Body of pancreas (tissue), 4 donors: ENCODE results near the gene CAST. TPM values are rescaled to one million over a fixed set of nuclear protein-coding genes. Genes with fewer than 3 reads are reported as not detected.
A peak's percentile ranks its signal among the peaks of the same experiment; 100 is the strongest.

Source experiments
- ATAC-seq: fragments of 150-250 bp; one replicate; pipeline ENCODE4 v1.9.1; 2016
- DNase-seq, 4 donors: peaks; one replicate each; pipeline ENCODE4 v3.0.0-alpha.2; 2019
- H3K27ac ChIP-seq, 4 donors: fragments of 200-600 bp; sonication (generic); 1 replicate in 3 of 4; 2 replicates in 1 of 4; pipeline versions ENCODE4 v1.5.1 to v1.6.1; 2016 to 2019; ENCODE audit warnings: mild to moderate bottlenecking in 1 of 4, mixed read lengths in 1 of 4, moderate library complexity in 1 of 4
- H3K27me3 ChIP-seq, 2 donors: fragments of 200-600 bp; sonication (generic); one replicate each; pipeline ENCODE4 v1.6.0; 2016; ENCODE audit warnings: mild to moderate bottlenecking in 1 of 2
- H3K36me3 ChIP-seq, 2 donors: fragments of 200-600 bp; sonication (generic); replicated peaks in 1 of 2; 2 replicates each; pipeline ENCODE4 v1.5.1; 2016; ENCODE audit warnings: low read depth in 2 of 2; ENCODE audit not compliant: insufficient read depth in 1 of 2
- H3K4me1 ChIP-seq: fragments of 200-600 bp; sonication (generic); one replicate; pipeline ENCODE4 v1.6.0; 2016
- H3K4me3 ChIP-seq, 2 donors: fragments of 200-600 bp; sonication (generic); 1 replicate in 1 of 2; 2 replicates in 1 of 2; pipeline ENCODE4 v1.5.1; 2016 to 2019
- H3K9me3 ChIP-seq, 3 donors: fragments of 200-600 bp; sonication (generic); 1 replicate in 2 of 3; 2 replicates in 1 of 3; pipeline ENCODE4 v1.5.1; 2016
- POLR2A ChIP-seq, 3 donors: fragments of 450-650 bp; IDR thresholded peaks; one replicate each; pipeline ENCODE4 v1.6.1; 2016; ENCODE audit warnings: antibody characterized with exemption in 3 of 3, mild to moderate bottlenecking in 2 of 3
- WGBS, 2 donors: methylation state at CpG; one replicate each; pipeline ENCODE4 v1.1.5; 2017; 5-methylcytosine and 5-hydroxymethylcytosine counted together
- intact Hi-C: fragments of 100-400 bp; cut with DNase I; formaldehyde crosslinking; loops from one replicate; pipeline ENCODE4 v1.15.1; 2023
- total RNA-seq, 2 donors: library from RNA; depleted of rRNA; stranded (reverse); fragments of >200 nt; gene quantifications; one replicate each; pipeline ENCODE4 v1.1.0, GENCODE V29; 2016
- TF ChIP-seq, protein P1 (sequence below), 7 experiments: fragments of 450-650 bp in 4 of 7; fragments of 200-600 bp in 3 of 7; sonication (generic) in 3 of 7; IDR thresholded peaks; one replicate each; pipeline ENCODE4 v1.5.1; 2016 to 2019; ENCODE audit warnings: antibody characterized with exemption in 7 of 7

CAST gene
- total RNA-seq, 2 donors from 2014 or later = 130 to 157 TPM

DNA sequence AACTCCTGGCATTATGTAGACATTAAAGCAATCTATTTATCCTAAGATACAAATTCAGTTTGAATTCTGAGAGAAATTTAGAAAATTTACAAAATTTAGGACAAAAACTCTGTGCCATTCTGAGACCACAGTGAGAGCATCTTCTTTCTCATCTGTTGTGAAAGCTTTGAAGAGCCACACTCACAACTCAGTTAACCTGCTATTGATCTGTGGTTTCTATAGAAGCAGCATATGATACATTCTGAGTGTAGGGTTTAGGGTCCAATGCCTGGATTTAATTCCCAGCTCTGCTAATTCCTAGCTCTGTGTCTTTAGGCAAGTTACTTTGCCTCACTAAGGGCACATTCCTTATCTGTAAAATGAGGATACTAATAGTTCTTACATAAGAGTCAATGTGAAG is 21.6 kb downstream of the CAST start:
- Histone ChIP-seq H3K4me3 (no peak overlapping the region), H3K4me1 (no peaks in the 10 kb centered on the region), H3K9me3 (no peaks in the 10 kb centered on the region), H3K36me3 (no peaks in the 10 kb centered on the region), H3K27me3 (no peaks in the 10 kb centered on the region), H3K27ac (no peak overlapping the region)
- DNase-seq (no peak), ATAC-seq (no peak)
- intact Hi-C loops = loop anchor here (10.0 kb wide), 1 partner anchor 69 kb away; no protein-coding TSS in a partner anchor
- TF ChIP-seq POLR2A (IDR thresholded peaks at IDR 0.05) = no peak
- TF ChIP-seq, protein P1, sequence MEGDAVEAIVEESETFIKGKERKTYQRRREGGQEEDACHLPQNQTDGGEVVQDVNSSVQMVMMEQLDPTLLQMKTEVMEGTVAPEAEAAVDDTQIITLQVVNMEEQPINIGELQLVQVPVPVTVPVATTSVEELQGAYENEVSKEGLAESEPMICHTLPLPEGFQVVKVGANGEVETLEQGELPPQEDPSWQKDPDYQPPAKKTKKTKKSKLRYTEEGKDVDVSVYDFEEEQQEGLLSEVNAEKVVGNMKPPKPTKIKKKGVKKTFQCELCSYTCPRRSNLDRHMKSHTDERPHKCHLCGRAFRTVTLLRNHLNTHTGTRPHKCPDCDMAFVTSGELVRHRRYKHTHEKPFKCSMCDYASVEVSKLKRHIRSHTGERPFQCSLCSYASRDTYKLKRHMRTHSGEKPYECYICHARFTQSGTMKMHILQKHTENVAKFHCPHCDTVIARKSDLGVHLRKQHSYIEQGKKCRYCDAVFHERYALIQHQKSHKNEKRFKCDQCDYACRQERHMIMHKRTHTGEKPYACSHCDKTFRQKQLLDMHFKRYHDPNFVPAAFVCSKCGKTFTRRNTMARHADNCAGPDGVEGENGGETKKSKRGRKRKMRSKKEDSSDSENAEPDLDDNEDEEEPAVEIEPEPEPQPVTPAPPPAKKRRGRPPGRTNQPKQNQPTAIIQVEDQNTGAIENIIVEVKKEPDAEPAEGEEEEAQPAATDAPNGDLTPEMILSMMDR (IDR thresholded peaks at IDR 0.05) = no peak

DNA sequence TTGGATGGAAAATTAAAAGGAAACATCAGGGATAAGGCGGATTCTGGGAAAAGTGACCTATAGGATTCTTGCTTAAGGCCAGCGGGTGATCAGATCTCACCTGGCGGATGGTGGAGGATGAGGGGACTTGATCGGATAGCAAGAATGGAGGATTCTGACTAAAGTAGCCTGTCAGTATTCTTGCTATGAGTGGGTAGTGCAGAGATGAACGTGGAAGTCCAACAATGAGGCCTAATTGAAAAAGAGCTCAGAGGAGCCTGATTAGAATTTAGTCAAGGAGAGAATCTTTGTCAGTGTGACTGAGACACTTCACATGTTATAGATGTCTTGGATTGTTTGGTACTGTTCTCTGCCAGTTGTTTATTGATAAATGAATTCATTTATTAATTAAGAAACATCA is 24.9 kb downstream of the CAST start:
- intact Hi-C loops = loop anchor here (10.0 kb wide), 1 partner anchor 72 kb away; no protein-coding TSS in a partner anchor
- H3K27ac ChIP-seq = no peak overlapping the region
- no peaks in the 10 kb centered on the region for H3K4me1 ChIP-seq
- H3K36me3 ChIP-seq = no peaks in the 10 kb centered on the region
- DNase-seq (no peak), ATAC-seq (no peak)
- H3K4me3 ChIP-seq = no peak overlapping the region
- H3K27me3 ChIP-seq = no peaks in the 10 kb centered on the region
- TF ChIP-seq, protein P1 (IDR thresholded peaks at IDR 0.05) = no peak
- no peak for TF ChIP-seq POLR2A (IDR thresholded peaks at IDR 0.05)
- 93 to 94% methylated on average over 5 of the region's 5 CpGs for WGBS, 2 donors
- no peaks in the 10 kb centered on the region for H3K9me3 ChIP-seq

DNA sequence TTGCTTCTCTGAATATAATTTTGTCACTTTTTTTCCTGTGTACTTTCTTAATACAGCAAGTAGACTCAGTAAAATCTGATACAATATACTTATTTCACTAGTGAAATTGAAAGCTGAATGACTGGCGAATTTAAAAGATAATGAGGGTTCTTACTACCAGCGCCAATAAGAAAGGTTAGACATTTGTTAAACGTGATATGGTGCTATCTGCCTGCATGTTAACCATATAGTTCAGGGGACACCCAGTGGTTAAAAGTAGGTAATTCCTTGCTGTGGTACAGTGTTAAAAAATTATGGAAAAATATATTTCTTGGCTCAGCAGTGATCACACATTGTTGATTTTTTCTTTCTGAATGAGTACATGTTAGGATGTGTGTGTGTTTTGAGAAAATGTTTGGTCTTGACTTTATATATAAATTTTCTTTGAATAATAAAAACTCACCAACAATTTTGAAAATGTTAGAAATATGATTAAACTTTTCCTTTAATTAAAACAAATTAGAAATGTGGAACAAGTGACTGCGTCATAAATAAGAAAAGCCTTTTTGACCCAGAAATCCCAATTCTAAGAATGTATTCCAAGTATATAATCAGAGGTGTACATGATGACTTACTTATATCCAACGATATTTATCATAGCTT is 25.8 kb downstream of the CAST start:
- Histone ChIP-seq H3K4me1 (no peaks in the 10 kb centered on the region), H3K36me3 (no peaks in the 10 kb centered on the region), H3K27me3 (no peaks in the 10 kb centered on the region), H3K27ac (no peak overlapping the region), H3K4me3 (no peak overlapping the region), H3K9me3 (no peaks in the 10 kb centered on the region)
- 29 to 31% methylated on average over 5 of the region's 5 CpGs for WGBS, 2 donors
- TF ChIP-seq POLR2A (IDR thresholded peaks at IDR 0.05) = no peak
- TF ChIP-seq, protein P1 (IDR thresholded peaks at IDR 0.05) = peak in 6 of 7 experiments; percentile 48 to 78 (median 64)
- DNase-seq = no peak
- intact Hi-C loops = loop anchor here (10.0 kb wide), 1 partner anchor 73 kb away; no protein-coding TSS in a partner anchor
- ATAC-seq = peak; percentile 73

DNA sequence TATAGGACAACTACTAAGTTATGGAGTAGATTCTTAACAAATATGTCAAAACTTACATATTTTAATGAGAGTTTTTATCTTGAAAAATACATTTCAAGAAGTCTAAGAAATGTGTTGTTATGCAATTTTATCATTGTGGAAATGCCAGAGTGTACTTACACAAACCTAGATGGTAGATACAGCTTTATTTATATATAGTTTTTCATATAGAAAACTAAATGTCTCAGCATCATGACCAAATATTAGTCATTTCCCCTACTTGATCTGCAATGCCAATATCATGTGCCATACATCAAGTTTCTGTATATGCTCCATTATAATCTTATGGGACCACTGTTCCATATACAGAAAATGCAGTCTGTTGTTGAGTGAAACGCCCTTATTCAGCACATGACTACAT is 28.7 kb downstream of the CAST start:
- no peaks in the 10 kb centered on the region for H3K27me3 ChIP-seq
- no peaks in the 10 kb centered on the region for H3K36me3 ChIP-seq
- intact Hi-C loops = no loop called here
- DNase-seq (no peak), ATAC-seq (no peak)
- H3K4me3 ChIP-seq = no peak overlapping the region
- no peaks in the 10 kb centered on the region for H3K4me1 ChIP-seq
- TF ChIP-seq, protein P1 (IDR thresholded peaks at IDR 0.05) = no peak
- no peak for TF ChIP-seq POLR2A (IDR thresholded peaks at IDR 0.05)
- no peaks in the 10 kb centered on the region for H3K9me3 ChIP-seq
- 62 to 73% methylated on average over 1 of the region's 1 CpG for WGBS, 2 donors
- H3K27ac ChIP-seq = no peak overlapping the region
